GM18907 (cell line): Measurements from ENCODE around the gene SYT1.
"Not testable (repeated sequence)": the region's sequence is repeated elsewhere in the genome, so short reads cannot be mapped to it uniquely, and the experiment has no call there.

Experiments used
- ATAC-seq: cut with Tn5 transposase; IDR thresholded peaks from one replicate; pipeline ENCODE4 v1.9.1; 2021; ENCODE audit warnings: mild to moderate bottlenecking, moderate library complexity; ENCODE audit not compliant: unreplicated experiment

SYT1 gene

GRCh38 chr12:79422060-79422812 is 557.7 kb downstream of the SYT1 start:
- no peak for ATAC-seq

GRCh38 chr12:79423560-79423959 is 559.0 kb downstream of the SYT1 start:
- no peak for ATAC-seq

GRCh38 chr12:79424109-79424721 is 559.6 kb downstream of the SYT1 start:
- no peak for ATAC-seq

GRCh38 chr12:79426121-79426520 is 561.5 kb downstream of the SYT1 start:
- ATAC-seq = no peak

- ATAC-seq = not testable (repeated sequence)
Measured at GRCh38 chr12:79426744-79427143, 562.2 kb downstream of the SYT1 start.

GRCh38 chr12:79433465-79434072 is 569.0 kb downstream of the SYT1 start:
- no peak for ATAC-seq

GRCh38 chr12:79434561-79434960 is 570.0 kb downstream of the SYT1 start:
- ATAC-seq = no peak

GRCh38 chr12:79435742-79436141 is 571.2 kb downstream of the SYT1 start:
- no peak for ATAC-seq

GRCh38 chr12:79438480-79439174 is 574.1 kb downstream of the SYT1 start:
- no peak for ATAC-seq

GRCh38 chr12:79439175-79439825 is 574.7 kb downstream of the SYT1 start:
- ATAC-seq = no peak

- no peak for ATAC-seq
Measured at GRCh38 chr12:79441534-79441933, 577.0 kb downstream of the SYT1 start.

- ATAC-seq = no peak
Measured at GRCh38 chr12:79442396-79442795, 577.8 kb downstream of the SYT1 start.

GRCh38 chr12:79444089-79444488 is 579.5 kb downstream of the SYT1 start:
- no peak for ATAC-seq

GRCh38 chr12:79448816-79449215 is 584.2 kb downstream of the SYT1 start:
- no peak for ATAC-seq

GRCh38 chr12:79451365-79451764 is 586.8 kb downstream of the SYT1 start:
- ATAC-seq = no peak

GRCh38 chr12:79451978-79452377 is 587.4 kb downstream of the SYT1 start:
- no peak for ATAC-seq

GRCh38 chr12:79452906-79453305 is 588.3 kb downstream of the SYT1 start:
- ATAC-seq = no peak

GRCh38 chr12:79453820-79454219 is 589.2 kb downstream of the SYT1 start:
- no peak for ATAC-seq

GRCh38 chr12:79454338-79454843 is 589.8 kb downstream of the SYT1 start:
- ATAC-seq = no peak

- ATAC-seq = no peak
Measured at GRCh38 chr12:79455286-79455685, 590.7 kb downstream of the SYT1 start.

GRCh38 chr12:79482323-79482722 is 617.7 kb downstream of the SYT1 start:
- ATAC-seq = no peak
